ENCODE data around the gene THADA. TPM values are rescaled to one million over a fixed set of nuclear protein-coding genes. Genes with fewer than 3 reads are reported as not detected.

THADA gene
- total and polyA plus RNA-seq, 2 donors (not counting 3 experiments of a cell fraction or from before 2014, with no cell fraction given): 22.6 to 25.3 TPM

DNA sequence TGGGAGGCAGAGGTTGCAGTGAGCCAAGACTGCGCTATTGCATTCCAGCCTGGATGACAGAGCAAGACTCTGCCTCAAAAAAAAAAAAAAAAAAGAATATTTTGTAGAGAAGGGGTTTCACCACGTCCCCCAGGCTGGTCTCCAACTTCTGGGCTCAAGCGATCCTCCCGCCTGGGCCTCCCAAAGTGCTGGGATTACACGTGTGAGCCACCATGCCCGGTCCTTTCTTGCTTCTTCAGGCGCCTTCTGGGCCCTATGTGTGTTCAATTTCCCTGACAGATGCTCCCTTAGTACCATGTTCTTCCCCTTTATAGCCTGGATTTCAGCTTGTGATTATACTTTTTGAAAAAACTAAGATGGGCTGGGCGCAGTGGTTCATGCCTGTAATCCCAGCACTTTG lies 379.2 kb downstream of the THADA start:
- H3K4me3 ChIP-seq (replicated peaks in 1 of 3; ENCODE audit: insufficient read depth in 1 of 3, low read depth in 1 of 3, low read length in 3 of 3): no peak overlapping the region
- FAIRE-seq (no peak), DNase-seq (ENCODE audit: low read depth, low spot score) (no peak)
- no peak overlapping the region for H3K9ac ChIP-seq (replicated peaks; ENCODE audit: extremely low read depth, insufficient read depth, low read length)
- no peaks in the 10 kb centered on the region for H3K36me3 ChIP-seq (ENCODE audit: control insufficient read depth in 2 of 2, extremely low read depth in 1 of 2, insufficient read depth in 2 of 2, low read length in 2 of 2)
- H3K4me2 ChIP-seq (ENCODE audit: insufficient read depth, low read length): no peak overlapping the region
- peaks cover 5% of the 10 kb centered on the region for H3K79me2 ChIP-seq (ENCODE audit: control insufficient read depth, insufficient read depth, low read length)
- no peaks in the 10 kb centered on the region for H3K9me3 ChIP-seq (replicated peaks; ENCODE audit: control insufficient read depth, insufficient read depth, low read length)
- POLR2A ChIA-PET: no interaction called here
- H3K4me1 ChIP-seq (ENCODE audit: control insufficient read depth, extremely low read depth, insufficient read depth, low read length): peaks cover 33% of the 10 kb centered on the region
- CTCF ChIA-PET: interaction anchor here (1.4 to 2.1 kb wide), 2 partner anchors 47 to 268 kb away, joined by 3 to 8 read pairs; no protein-coding TSS in a partner anchor
- H4K20me1 ChIP-seq (replicated peaks; ENCODE audit: control insufficient read depth, extremely low read depth, insufficient read depth, low read length): no peaks in the 10 kb centered on the region
- H3K27ac ChIP-seq (ENCODE audit: insufficient read depth, low read depth, low read length): no peak overlapping the region
- H2AFZ ChIP-seq (ENCODE audit: low read depth, low read length): no peak overlapping the region
- H3K27me3 ChIP-seq (ENCODE audit: control insufficient read depth in 2 of 2, insufficient read depth in 2 of 2, low read length in 2 of 2): no peaks in the 10 kb centered on the region
- TF ChIP-seq EZH2 (IDR thresholded peaks at IDR 0.05; ENCODE audit: borderline replicate concordance, low read depth, low read length, severe bottlenecking) (no peak), FOS (IDR thresholded peaks at IDR 0.05; ENCODE audit: borderline replicate concordance, insufficient read depth, low read length) (no peak), MYC (IDR thresholded peaks at IDR 0.05; ENCODE audit: low read depth, low read length) (no peak), POLR2A (IDR thresholded peaks at IDR 0.05; ENCODE audit: low read depth, low read length) (no peak), CTCF (IDR thresholded peaks at IDR 0.05; ENCODE audit: extremely low read depth in 1 of 2, insufficient read depth in 1 of 2, low read depth in 1 of 2, low read length in 2 of 2) (no peak), GATA2 (IDR thresholded peaks at IDR 0.05; ENCODE audit: insufficient read depth, insufficient read length, low read depth, low read length) (no peak), POLR2AphosphoS5 (IDR thresholded peaks at IDR 0.05; ENCODE audit: insufficient read depth, low read depth, low read length) (no peak), JUN (IDR thresholded peaks at IDR 0.05; ENCODE audit: borderline replicate concordance, insufficient read depth, insufficient read length, low read depth) (no peak)
- TF ChIP-seq, protein P1, sequence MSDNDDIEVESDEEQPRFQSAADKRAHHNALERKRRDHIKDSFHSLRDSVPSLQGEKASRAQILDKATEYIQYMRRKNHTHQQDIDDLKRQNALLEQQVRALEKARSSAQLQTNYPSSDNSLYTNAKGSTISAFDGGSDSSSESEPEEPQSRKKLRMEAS (IDR thresholded peaks at IDR 0.05; ENCODE audit: insufficient read depth, insufficient read length): no peak
- BruUV-seq (replicated peaks): no TSS peak
- no peaks in the 10 kb centered on the region for H3K9me1 ChIP-seq (replicated peaks; ENCODE audit: control insufficient read depth, extremely low read depth, insufficient read depth, low read length)
- dilution Hi-C loops (cut with MboI; ENCODE audit: extremely low pct_ligation_motif_present, low sequenced_read_pairs): no loop called here
- intact Hi-C loops (cut with micrococcal nuclease): no loop called here

Measured in endothelial cell of umbilical vein (primary cell).